Smooth muscle cell (in vitro differentiated cells): ENCODE data around the gene GPLD1. TPM values are rescaled to one million over a fixed set of nuclear protein-coding genes. Genes with fewer than 3 reads are reported as not detected.
"Not testable (repeated sequence)": the region's sequence is repeated elsewhere in the genome, so short reads cannot be mapped to it uniquely, and the experiment has no call there.

Experiments
- DNase-seq: peaks from one replicate; lab custom pipeline; 2025; ENCODE audit not compliant: unreplicated experiment; lab: John Stamatoyannopoulos, UW
- H2AFZ ChIP-seq: fragments of 200-600 bp; sonication (generic); 2 replicates; pipeline ENCODE4 v1.6.0; 2016; ENCODE audit warnings: antibody characterized with exemption, low read depth, mild to moderate bottlenecking
- H3F3A ChIP-seq: fragments of 200-600 bp; sonication (generic); 2 replicates; pipeline ENCODE4 v1.6.0; 2017; ENCODE audit warnings: antibody characterized with exemption, low read depth
- H3K27ac ChIP-seq: fragments of 200-600 bp; sonication (generic); 2 replicates; pipeline ENCODE4 v1.5.1; 2016; ENCODE audit warnings: low read depth, mild to moderate bottlenecking
- H3K27me3 ChIP-seq: fragments of 200-600 bp; sonication (generic); 2 replicates; pipeline ENCODE4 v1.6.1; 2016; ENCODE audit warnings: low read depth, mild to moderate bottlenecking
- H3K36me3 ChIP-seq: fragments of 200-600 bp; sonication (generic); 2 replicates; pipeline ENCODE4 v1.5.1; 2016; ENCODE audit warnings: low read depth
- H3K4me1 ChIP-seq: fragments of 200-600 bp; sonication (generic); 2 replicates; pipeline ENCODE4 v1.5.1; 2016; ENCODE audit warnings: low read depth
- H3K4me2 ChIP-seq: fragments of 200-600 bp; sonication (generic); 2 replicates; pipeline ENCODE4 v1.6.0; 2016; ENCODE audit warnings: mild to moderate bottlenecking
- H3K4me3 ChIP-seq: fragments of 200-600 bp; sonication (generic); 2 replicates; pipeline ENCODE4 v1.5.1; 2016; ENCODE audit warnings: mild to moderate bottlenecking
- H3K79me2 ChIP-seq: fragments of 200-600 bp; sonication (generic); 2 replicates; pipeline ENCODE4 v1.6.0; 2016; ENCODE audit warnings: low read depth, mild to moderate bottlenecking
- H3K9ac ChIP-seq: fragments of 200-600 bp; sonication (generic); 2 replicates; pipeline ENCODE4 v1.6.0; 2016; ENCODE audit warnings: low read depth
- H3K9me3 ChIP-seq: fragments of 200-600 bp; sonication (generic); replicated peaks from 2 replicates; pipeline ENCODE4 v1.5.1; 2016; ENCODE audit warnings: low read depth
- H4K20me1 ChIP-seq: fragments of 200-600 bp; sonication (generic); 2 replicates; pipeline ENCODE4 v1.6.0; 2016; ENCODE audit warnings: low read depth
- CTCF ChIP-seq: fragments of 200-600 bp; sonication (generic); IDR thresholded peaks from 2 replicates; pipeline ENCODE4 v1.5.1; 2017; ENCODE audit warnings: borderline replicate concordance, mild to moderate bottlenecking, antibody characterized with exemption; ENCODE audit not compliant: insufficient read depth, poor library complexity, severe bottlenecking
- WGBS: methylation state at CpG from one replicate; pipeline ENCODE4 v1.1.7; 2016; ENCODE audit warnings: low lambda C conversion rate; 5-methylcytosine and 5-hydroxymethylcytosine counted together
- polyA plus RNA-seq: library from polyadenylated mRNA; unstranded; fragments of >200 nt; fragmentation: Nextera tagmentation; extraction: Ambion mirVana; gene quantifications from 2 replicates; pipeline ENCODE4 v1.2.1, GENCODE V29; 2016
- total RNA-seq: library from RNA; depleted of rRNA; stranded (reverse); fragments of >200 nt; gene quantifications from 2 replicates; pipeline ENCODE4 v1.2.3, GENCODE V29; 2014

The GPLD1 gene
- total and polyA plus RNA-seq, 2 experiments from 2014 or later, result 0.13 to 0.14 TPM

GRCh38 chr6:24402697-24403500, 86.5 kb downstream of the GPLD1 start, which contains the start of gene MRS2:
TSS of gene MRS2 (plus strand) at chr6:24402936. CDS start at chr6:24403047, 111 bp downstream.
- peaks cover 16% of the 10 kb centered on the region for H3K4me1 ChIP-seq
- no peak within 1 kb of the TSS for H3K27ac ChIP-seq
- peak within 1 kb of the TSS; percentile 76 for H3K9ac ChIP-seq
- DNase-seq, result peak; percentile 60
- no peak for TF ChIP-seq CTCF
- H3K4me2 ChIP-seq, result peak within 1 kb of the TSS; percentile 91
- WGBS, result under 1% methylated on average over 63 of the region's 63 CpGs
- H3K9me3 ChIP-seq, result no peaks in the 10 kb centered on the region
- H2AFZ ChIP-seq, result peak within 1 kb of the TSS; percentile 96
- no peaks in the 10 kb centered on the region for H3F3A ChIP-seq
- peaks cover 5% of the 10 kb centered on the region for H3K27me3 ChIP-seq
- peak within 1 kb of the TSS; percentile 76 for H3K4me3 ChIP-seq
- peaks cover 27% of the 10 kb centered on the region for H4K20me1 ChIP-seq
- H3K36me3 ChIP-seq, result peaks cover 7% of the 10 kb centered on the region
- peaks cover 43% of the 10 kb centered on the region for H3K79me2 ChIP-seq

- no peak overlapping the region for H3K4me2 ChIP-seq
- H4K20me1 ChIP-seq, result peaks cover 20% of the 10 kb centered on the region
- no peak overlapping the region for H3K4me3 ChIP-seq
- no peaks in the 10 kb centered on the region for H3K9me3 ChIP-seq
- H3K79me2 ChIP-seq, result peaks cover 39% of the 10 kb centered on the region
- peaks cover 7% of the 10 kb centered on the region for H3K36me3 ChIP-seq
- H3F3A ChIP-seq, result no peaks in the 10 kb centered on the region
- peaks cover 5% of the 10 kb centered on the region for H3K27me3 ChIP-seq
- peaks cover 16% of the 10 kb centered on the region for H3K4me1 ChIP-seq
- H3K9ac ChIP-seq, result no peak overlapping the region
- no peak overlapping the region for H2AFZ ChIP-seq
- no peak for DNase-seq
- TF ChIP-seq CTCF, result no peak
- WGBS, result 18% methylated on average over 4 of the region's 4 CpGs
- H3K27ac ChIP-seq, result no peak overlapping the region
These were observed 87.9 kb downstream of the GPLD1 start for GRCh38 chr6:24401458-24401857.

GRCh38 chr6:24400045-24401039, 89.0 kb downstream of the GPLD1 start:
- peak overlapping the region; percentile 23 for H2AFZ ChIP-seq

GRCh38 chr6:24397631-24398030, 91.7 kb downstream of the GPLD1 start:
- Histone ChIP-seq H3K4me1 (peaks cover 8% of the 10 kb centered on the region), H3K79me2 (peaks cover 9% of the 10 kb centered on the region), H3K9ac (no peak overlapping the region), H4K20me1 (no peaks in the 10 kb centered on the region), H3K4me2 (no peak overlapping the region), H2AFZ (no peak overlapping the region), H3K36me3 (no peaks in the 10 kb centered on the region), H3K27me3 (peaks cover 5% of the 10 kb centered on the region), H3F3A (no peaks in the 10 kb centered on the region), H3K27ac (no peak overlapping the region), H3K4me3 (no peak overlapping the region), H3K9me3 (no peaks in the 10 kb centered on the region)
- no peak for DNase-seq
- no peak for TF ChIP-seq CTCF
- WGBS, result 84% methylated on average over 1 of the region's 1 CpG

More at GRCh38 chr6:24400045-24401039, 89.0 kb downstream of the GPLD1 start:
- Histone ChIP-seq H3K4me2 (peak overlapping the region; percentile 50), H3K4me1 (peaks cover 16% of the 10 kb centered on the region), H4K20me1 (peaks cover 17% of the 10 kb centered on the region), H3K79me2 (peaks cover 36% of the 10 kb centered on the region)
- 6% methylated on average over 17 of the region's 17 CpGs for WGBS
- not testable (repeated sequence) for H3K9me3 ChIP-seq, H3K27me3 ChIP-seq, H3K4me3 ChIP-seq, H3K27ac ChIP-seq, H3K36me3 ChIP-seq, DNase-seq, H3F3A ChIP-seq, H3K9ac ChIP-seq
